ENCODE measurements around the gene NR3C2.

Gene NR3C2

DNA sequence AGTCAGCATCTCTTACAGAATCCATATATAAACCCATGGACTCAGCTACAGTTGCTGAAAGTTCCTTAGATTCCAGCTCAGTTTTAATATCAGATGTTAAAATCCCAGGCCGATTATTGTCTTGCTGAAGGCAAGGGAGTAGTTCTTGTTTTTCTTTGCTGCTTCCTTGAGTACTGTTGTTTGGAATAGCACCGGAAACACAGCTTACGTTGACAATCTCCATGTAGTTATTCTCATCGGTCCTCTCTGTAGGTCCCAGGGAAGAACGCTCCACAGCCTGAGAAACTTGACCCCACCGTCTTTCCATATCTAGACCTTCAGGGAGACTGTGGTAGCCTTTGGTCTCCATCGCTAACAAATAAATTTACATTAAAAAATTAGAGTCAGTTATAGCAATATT, 5.7 kb downstream of the NR3C2 start:
- no peak for DNase-seq (ENCODE audit: low read depth)
- TF ChIP-seq, protein P1, sequence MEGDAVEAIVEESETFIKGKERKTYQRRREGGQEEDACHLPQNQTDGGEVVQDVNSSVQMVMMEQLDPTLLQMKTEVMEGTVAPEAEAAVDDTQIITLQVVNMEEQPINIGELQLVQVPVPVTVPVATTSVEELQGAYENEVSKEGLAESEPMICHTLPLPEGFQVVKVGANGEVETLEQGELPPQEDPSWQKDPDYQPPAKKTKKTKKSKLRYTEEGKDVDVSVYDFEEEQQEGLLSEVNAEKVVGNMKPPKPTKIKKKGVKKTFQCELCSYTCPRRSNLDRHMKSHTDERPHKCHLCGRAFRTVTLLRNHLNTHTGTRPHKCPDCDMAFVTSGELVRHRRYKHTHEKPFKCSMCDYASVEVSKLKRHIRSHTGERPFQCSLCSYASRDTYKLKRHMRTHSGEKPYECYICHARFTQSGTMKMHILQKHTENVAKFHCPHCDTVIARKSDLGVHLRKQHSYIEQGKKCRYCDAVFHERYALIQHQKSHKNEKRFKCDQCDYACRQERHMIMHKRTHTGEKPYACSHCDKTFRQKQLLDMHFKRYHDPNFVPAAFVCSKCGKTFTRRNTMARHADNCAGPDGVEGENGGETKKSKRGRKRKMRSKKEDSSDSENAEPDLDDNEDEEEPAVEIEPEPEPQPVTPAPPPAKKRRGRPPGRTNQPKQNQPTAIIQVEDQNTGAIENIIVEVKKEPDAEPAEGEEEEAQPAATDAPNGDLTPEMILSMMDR (IDR thresholded peaks at IDR 0.05; ENCODE audit: insufficient read depth, low read depth, low read length, missing control alignments) = no peak
- no peak overlapping the region for H3K4me3 ChIP-seq (ENCODE audit: low read depth, low read length)

DNA sequence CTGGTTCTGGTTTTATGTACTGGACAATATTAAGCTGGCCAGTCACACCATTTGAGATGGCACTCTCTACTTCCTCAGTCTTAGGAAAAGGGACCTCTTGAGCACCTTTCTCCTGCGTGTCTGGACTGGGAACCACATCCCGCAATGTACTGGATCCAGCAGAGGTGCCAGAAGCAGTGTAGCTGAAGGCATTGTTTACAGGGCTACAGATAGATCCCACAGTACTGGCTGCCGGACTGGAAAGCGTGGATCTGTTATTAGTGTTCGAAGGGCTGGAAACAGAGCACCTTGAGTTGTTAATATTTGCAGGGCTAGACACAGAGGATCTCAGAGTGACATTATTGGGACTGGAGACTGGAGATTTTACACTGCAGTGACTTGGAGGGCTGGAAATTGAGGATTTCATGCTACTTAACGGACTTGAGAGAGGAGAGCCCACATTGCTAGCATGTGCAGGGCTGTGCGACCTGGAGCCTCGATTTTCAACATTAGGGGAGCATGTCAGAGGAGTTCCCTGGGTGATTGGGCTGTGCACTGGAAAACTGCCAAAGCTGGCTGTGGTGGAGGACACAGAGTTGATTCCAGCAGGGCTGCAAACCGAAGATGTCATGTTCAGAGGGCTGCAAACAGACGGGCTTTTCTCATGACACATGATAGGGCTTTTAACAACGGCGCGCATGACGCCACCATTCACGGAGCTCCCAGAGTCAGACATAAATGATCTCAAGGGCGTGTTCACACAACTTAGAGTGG, 6.4 kb downstream of the NR3C2 start:
- no peak overlapping the region for H3K4me3 ChIP-seq (ENCODE audit: low read depth, low read length)
- no peak for DNase-seq (ENCODE audit: low read depth)
- TF ChIP-seq, protein P1 (IDR thresholded peaks at IDR 0.05; ENCODE audit: insufficient read depth, low read depth, low read length, missing control alignments) = no peak

DNA sequence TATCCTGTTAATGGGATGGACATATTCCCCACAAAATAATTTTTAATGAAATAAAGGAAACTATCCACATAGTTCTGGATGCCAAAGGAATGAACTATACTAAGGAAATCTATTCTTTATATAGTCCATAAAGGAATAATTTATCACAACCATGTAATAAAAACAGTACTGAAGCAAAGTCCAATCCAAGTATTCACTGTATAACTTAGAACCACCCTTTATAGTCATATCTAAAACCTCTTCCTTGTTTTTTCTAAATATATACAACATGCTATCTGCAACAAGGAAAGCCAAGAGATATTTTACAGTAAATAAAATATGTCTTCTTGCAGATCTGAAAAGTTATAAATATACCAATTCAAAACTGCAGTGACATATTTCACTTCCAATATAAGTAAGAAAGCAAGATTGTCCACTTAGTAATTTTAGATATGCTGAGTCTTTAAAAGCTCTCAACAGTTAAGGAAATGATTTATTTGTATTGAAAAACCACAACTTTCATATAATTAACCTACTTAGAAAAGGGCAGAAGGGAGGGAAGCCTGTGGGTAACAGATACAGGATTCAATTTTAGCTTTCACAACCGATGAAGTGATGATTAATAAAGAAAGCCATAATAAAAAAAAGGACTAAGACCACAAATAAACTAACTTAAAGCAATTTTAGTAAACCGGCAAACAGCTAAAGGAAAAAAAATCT, 8.0 kb downstream of the NR3C2 start:
- TF ChIP-seq, protein P1 (IDR thresholded peaks at IDR 0.05; ENCODE audit: insufficient read depth, low read depth, low read length, missing control alignments) = no peak
- DNase-seq (ENCODE audit: low read depth) = no peak
- H3K4me3 ChIP-seq (ENCODE audit: low read depth, low read length) = no peak overlapping the region

GRCh38 chr4:148431401-148431800, 10.8 kb downstream of the NR3C2 start:
- no peak for DNase-seq (ENCODE audit: low read depth)
- H3K4me3 ChIP-seq (ENCODE audit: low read depth, low read length) = no peak overlapping the region
- TF ChIP-seq, protein P1 (IDR thresholded peaks at IDR 0.05; ENCODE audit: insufficient read depth, low read depth, low read length, missing control alignments) = no peak

GRCh38 chr4:148430854-148431253, 11.4 kb downstream of the NR3C2 start:
- TF ChIP-seq, protein P1 (IDR thresholded peaks at IDR 0.05; ENCODE audit: insufficient read depth, low read depth, low read length, missing control alignments) = no peak
- no peak overlapping the region for H3K4me3 ChIP-seq (ENCODE audit: low read depth, low read length)
- DNase-seq (ENCODE audit: low read depth) = no peak

DNA sequence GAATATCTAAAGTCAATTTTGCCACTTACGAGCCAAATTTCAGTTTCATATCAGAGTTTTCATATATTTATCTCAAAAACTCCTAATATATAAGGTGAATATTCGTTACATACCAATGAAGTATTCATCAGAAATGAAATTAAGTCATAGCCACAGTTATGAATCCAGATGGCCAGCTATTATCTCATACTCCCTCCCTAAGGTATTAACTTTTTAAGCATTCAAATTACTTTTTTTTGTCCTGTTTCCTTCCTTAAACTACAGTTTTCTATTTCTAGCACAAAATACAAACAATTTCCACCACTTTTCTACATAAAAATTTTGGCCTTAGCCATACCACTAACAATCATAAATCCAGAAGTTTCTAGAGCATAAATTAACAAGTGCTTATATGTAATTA, 13.0 kb downstream of the NR3C2 start:
- TF ChIP-seq, protein P1 (IDR thresholded peaks at IDR 0.05; ENCODE audit: insufficient read depth, low read depth, low read length, missing control alignments) = no peak
- H3K4me3 ChIP-seq (ENCODE audit: low read depth, low read length) = no peak overlapping the region
- DNase-seq (ENCODE audit: low read depth) = no peak
